Left lung (tissue), 10 donors: ENCODE results near the gene PLB1. TPM values are rescaled to one million over a fixed set of nuclear protein-coding genes. Genes with fewer than 3 reads are reported as not detected.

Source experiments
- ATAC-seq: fragments of 200-7000 bp; cut with Tn5 transposase; one replicate; pipeline ENCODE4 v1.9.1; 2020; ENCODE audit warnings: moderate library complexity
- DNase-seq, 4 donors: peaks; one replicate each; pipeline ENCODE4 v3.0.0-alpha.2; 2013 to 2020
- H3K27ac ChIP-seq, 2 donors: fragments of 200-600 bp; sonication (generic) in 1 of 2; one replicate each; pipeline versions ENCODE4 v1.5.0 to v1.8.0; 2020 to 2021
- H3K27me3 ChIP-seq, 2 donors: fragments of 200-600 bp; sonication (generic) in 1 of 2; one replicate each; pipeline versions ENCODE4 v1.5.0 to v1.8.0; 2020 to 2021
- H3K36me3 ChIP-seq, 2 donors: fragments of 200-600 bp; sonication (generic) in 1 of 2; one replicate each; pipeline versions ENCODE4 v1.5.0 to v1.8.0; 2020 to 2021
- H3K4me1 ChIP-seq, 2 donors: fragments of 200-600 bp; one replicate each; pipeline ENCODE4 v1.8.0; 2021
- H3K4me3 ChIP-seq, 2 donors: fragments of 200-600 bp; sonication (generic) in 1 of 2; one replicate each; pipeline versions ENCODE4 v1.5.0 to v1.8.0; 2020 to 2021; ENCODE audit warnings: mild to moderate bottlenecking in 1 of 2
- H3K9me3 ChIP-seq, 2 donors: fragments of 200-600 bp; sonication (generic) in 1 of 2; one replicate each; pipeline versions ENCODE4 v1.5.0 to v1.8.0; 2020 to 2021
- CTCF ChIP-seq, 2 donors: fragments of 200-600 bp; sonication (generic) in 1 of 2; IDR thresholded peaks; one replicate each; pipeline versions ENCODE4 v1.5.0 to v1.8.0; 2021; ENCODE audit warnings: antibody characterized with exemption in 2 of 2
- intact Hi-C, 2 donors: fragments of 100-400 bp; cut with DNase I; formaldehyde crosslinking; loops; one replicate each; pipeline versions ENCODE4 v1.11.2 to v1.14.2; 2022
- polyA plus RNA-seq, 6 donors: library from polyadenylated mRNA; unstranded; fragments of 120-200 nt; gene quantifications; one replicate each; pipeline ENCODE4 v1.2.1, GENCODE V29; 2013; ENCODE audit not compliant: insufficient read length in 6 of 6
- total RNA-seq, 2 donors: library from RNA; stranded (reverse); fragmentation: NEBNext Ultra II Directional; extraction: Animal tissue kit (Norgen Biotek cat#: 25700); gene quantifications; one replicate each; pipeline ENCODE4 v1.2.1, GENCODE V29; 2021
- donor health status: DM: no; HTN: yes; CAD: no.
- donor health status: DM: no; HTN: no; CAD: no.

Gene PLB1
- total and polyA plus RNA-seq, 8 donors = 0.94 to 6.8 (median 1.9) TPM

DNA sequence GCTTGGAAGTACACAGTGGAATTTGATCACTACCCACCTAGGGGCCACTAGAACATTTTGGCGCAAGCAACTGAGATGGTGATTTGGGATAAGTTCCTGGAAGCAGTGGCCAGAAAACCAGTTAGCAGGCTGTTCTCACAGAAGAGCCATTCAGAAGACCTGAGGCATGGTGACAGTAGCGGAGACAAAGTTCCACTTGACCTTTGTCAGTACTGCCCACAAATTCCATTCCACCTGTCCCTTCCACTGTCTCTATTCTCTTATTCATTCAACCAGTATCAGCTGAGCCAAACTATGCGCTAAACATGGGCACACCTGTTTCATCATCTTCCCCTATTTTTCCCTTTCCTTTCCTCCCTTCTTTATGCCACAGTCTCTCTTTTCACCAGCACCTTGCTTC, 196.6 kb downstream of the PLB1 start:
- Histone ChIP-seq H3K27me3 (no peaks in the 10 kb centered on the region), H3K4me1 (peaks cover 0 to 6% of the 10 kb centered on the region in 2 donors), H3K4me3 (no peak overlapping the region), H3K9me3 (no peaks in the 10 kb centered on the region), H3K36me3 (no peaks in the 10 kb centered on the region), H3K27ac (no peak overlapping the region)
- no peak for TF ChIP-seq CTCF (IDR thresholded peaks at IDR 0.05)
- intact Hi-C loops = no loop called here
- DNase-seq (no peak), ATAC-seq (no peak)

DNA sequence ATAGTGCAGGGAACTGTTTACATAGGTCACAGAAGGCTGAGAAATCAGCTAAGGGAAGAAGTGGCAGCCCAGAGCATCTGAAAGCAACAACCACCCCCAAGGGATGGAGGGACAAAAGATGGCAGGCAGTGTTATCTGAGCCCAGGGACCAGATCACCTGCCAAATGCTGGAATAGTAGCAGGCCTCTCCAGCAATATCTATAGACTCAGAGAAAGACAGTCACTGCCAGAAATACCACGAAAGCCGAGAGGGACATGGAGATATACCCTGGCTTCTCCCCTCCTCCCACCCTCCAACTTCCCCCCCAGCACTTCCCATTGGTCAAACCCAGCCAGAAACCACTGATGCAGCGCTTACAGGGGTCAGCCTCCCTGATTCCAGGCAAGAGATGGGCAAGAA, 197.4 kb downstream of the PLB1 start:
- DNase-seq = no peak
- Histone ChIP-seq H3K4me1 (peaks cover 0 to 6% of the 10 kb centered on the region in 2 donors), H3K9me3 (no peaks in the 10 kb centered on the region), H3K36me3 (no peaks in the 10 kb centered on the region), H3K27ac (no peak overlapping the region), H3K4me3 (no peak overlapping the region), H3K27me3 (no peaks in the 10 kb centered on the region)
- intact Hi-C loops = no loop called here
- TF ChIP-seq CTCF (IDR thresholded peaks at IDR 0.05) = no peak
- no peak for ATAC-seq

Other genes with a start within 250 kb of the PLB1 start
- gene FOSL2, start 103.2 kb upstream of the PLB1 start, total RNA-seq = 100 to 1,000 TPM in 1 of 2 donors, 10 to 100 TPM in 1; 83.4 to 114 TPM
- gene FOSL2, start 103.2 kb upstream of the PLB1 start, polyA plus RNA-seq = 10 to 100 TPM; 11.7 to 17.4 (median 14.4) TPM